Neural cell (in vitro differentiated cells): ENCODE measurements around the gene RNF215. TPM values are rescaled to one million over a fixed set of nuclear protein-coding genes. Genes with fewer than 3 reads are reported as not detected.
"Not testable (repeated sequence)": the region's sequence is repeated elsewhere in the genome, so short reads cannot be mapped to it uniquely, and the experiment has no call there.

Experiments used
- H2AFZ ChIP-seq: fragments of 200-600, 300-800 bp; sonication (generic), shearing (Covaris generic); 2 replicates; pipeline ENCODE4 v1.6.0; 2014; ENCODE audit warnings: low read depth, mild to moderate bottlenecking, antibody characterized with exemption, low read length, moderate library complexity
- H3F3A ChIP-seq: fragments of 200-600 bp; shearing (Covaris generic); 2 replicates; pipeline ENCODE4 v1.6.1; 2016; ENCODE audit warnings: mild to moderate bottlenecking, moderate library complexity, mixed read lengths, antibody characterized with exemption, low read length; ENCODE audit not compliant: insufficient read depth, poor library complexity, severe bottlenecking
- H3K27ac ChIP-seq: fragments of 200-600, 300-800 bp; sonication (generic), shearing (Covaris generic); 2 replicates; pipeline ENCODE4 v1.5.1; 2014; ENCODE audit warnings: mild to moderate bottlenecking, low read length, moderate library complexity
- H3K27me3 ChIP-seq: fragments of 300-800, 200-600 bp; sonication (generic), shearing (Covaris generic); 2 replicates; pipeline ENCODE4 v1.6.0; 2014; ENCODE audit warnings: mild to moderate bottlenecking, low read depth, low read length, moderate library complexity; ENCODE audit not compliant: insufficient read depth
- H3K36me3 ChIP-seq: fragments of 300-800, 200-600 bp; sonication (generic), shearing (Covaris generic); 2 replicates; pipeline ENCODE4 v1.5.1; 2014; ENCODE audit warnings: mild to moderate bottlenecking, antibody characterized with exemption, low read length, moderate library complexity; ENCODE audit not compliant: insufficient read depth
- H3K4me2 ChIP-seq: fragments of 300-800, 200-600 bp; sonication (generic), shearing (Covaris generic); 2 replicates; pipeline ENCODE4 v1.6.0; 2014; ENCODE audit warnings: mild to moderate bottlenecking, low read length
- H3K4me3 ChIP-seq: fragments of 300-800, 200-600 bp; sonication (generic), shearing (Covaris generic); 2 replicates; pipeline ENCODE4 v1.5.1; 2014; ENCODE audit warnings: mild to moderate bottlenecking, low read length, moderate library complexity
- H3K79me2 ChIP-seq: fragments of 200-600 bp; shearing (Covaris generic); replicated peaks from 2 replicates; pipeline ENCODE4 v1.6.0; 2014; ENCODE audit warnings: mild to moderate bottlenecking, low read length, moderate library complexity; ENCODE audit not compliant: insufficient read depth
- H3K9ac ChIP-seq: fragments of 300-800, 200-600 bp; sonication (generic), shearing (Covaris generic); 2 replicates; pipeline ENCODE4 v1.6.1; 2016; ENCODE audit warnings: mild to moderate bottlenecking, low read length, mixed read lengths
- H3K9me2 ChIP-seq: fragments of 200-600 bp; shearing (Covaris generic); 2 replicates; pipeline ENCODE4 v1.6.1; 2016; ENCODE audit warnings: mild to moderate bottlenecking, low read length, mixed read lengths; ENCODE audit not compliant: insufficient read depth
- H3K9me3 ChIP-seq: fragments of 200-600, 300-800 bp; sonication (generic), shearing (Covaris generic); 2 replicates; pipeline ENCODE4 v1.6.1; 2016; ENCODE audit warnings: mild to moderate bottlenecking, mixed run types, low read length, moderate library complexity, mixed read lengths
- H4K20me1 ChIP-seq: fragments of 200-600 bp; shearing (Covaris generic); 2 replicates; pipeline ENCODE4 v1.6.1; 2016; ENCODE audit warnings: mild to moderate bottlenecking, mixed run types; ENCODE audit not compliant: insufficient read depth
- CTCF ChIP-seq: fragments of 450-650 bp; IDR thresholded peaks from 2 replicates; pipeline ENCODE4 v1.5.1; 2014; ENCODE audit warnings: antibody characterized with exemption, mild to moderate bottlenecking, moderate library complexity; ENCODE audit not compliant: poor library complexity, severe bottlenecking
- EP300 ChIP-seq: fragments of 450-650 bp; conservative IDR thresholded peaks from 2 replicates; pipeline ENCODE4 v1.6.1; 2014; ENCODE audit warnings: antibody characterized with exemption, mild to moderate bottlenecking, moderate library complexity; ENCODE audit not compliant: poor library complexity, severe bottlenecking
- EZH2 ChIP-seq: fragments of 200-600, 300-800 bp; shearing (Covaris generic), sonication (generic); IDR thresholded peaks from 2 replicates; pipeline ENCODE4 v1.6.1; 2014; ENCODE audit warnings: antibody characterized with exemption, low read length, borderline replicate concordance, mild to moderate bottlenecking; ENCODE audit not compliant: insufficient read depth, poor library complexity, severe bottlenecking
- MXI1 ChIP-seq: fragments of 450-650 bp; conservative IDR thresholded peaks from 2 replicates; pipeline ENCODE4 v1.6.1; 2014; ENCODE audit warnings: antibody characterized with exemption, mild to moderate bottlenecking; ENCODE audit not compliant: poor library complexity, severe bottlenecking
- POLR2AphosphoS5 ChIP-seq: IDR thresholded peaks from 2 replicates; pipeline ENCODE4 v1.6.1; 2012
- RAD21 ChIP-seq: fragments of 450-650 bp; conservative IDR thresholded peaks from 2 replicates; pipeline ENCODE4 v1.6.1; 2014; ENCODE audit warnings: antibody characterized with exemption, mild to moderate bottlenecking, moderate library complexity
- SMC3 ChIP-seq: fragments of 450-650 bp; conservative IDR thresholded peaks from 2 replicates; pipeline ENCODE4 v1.6.1; 2014; ENCODE audit warnings: antibody characterized with exemption, mild to moderate bottlenecking, moderate library complexity; ENCODE audit not compliant: poor library complexity
- TAF1 ChIP-seq: IDR thresholded peaks from 2 replicates; pipeline ENCODE4 v1.6.1; 2012; ENCODE audit warnings: low read depth
- polyA plus RNA-seq: library from polyadenylated mRNA; depleted of rRNA; stranded (reverse); fragments of >200 nt; gene quantifications from 2 replicates; pipeline ENCODE4 v1.2.3, GENCODE V29; 2014
- TF ChIP-seq, protein P1 (sequence below): IDR thresholded peaks from 2 replicates; pipeline ENCODE4 v1.6.1; 2012; ENCODE audit warnings: borderline replicate concordance

The RNF215 gene
- polyA plus RNA-seq, 1 donor from 2014 or later: 28.3 TPM

GRCh38 chr22:30340911-30341685 lies 46.1 kb downstream of the RNF215 start:
- Histone ChIP-seq H3K4me2 (no peak overlapping the region), H3K4me3 (no peak overlapping the region), H3K27ac (no peak overlapping the region), H3K9ac (no peak overlapping the region), H3K9me2 (no peaks in the 10 kb centered on the region), H3F3A (no peaks in the 10 kb centered on the region), H2AFZ (no peak overlapping the region), H3K27me3 (no peaks in the 10 kb centered on the region), H3K79me2 (no peaks in the 10 kb centered on the region), H3K36me3 (peaks cover 17% of the 10 kb centered on the region), H4K20me1 (no peaks in the 10 kb centered on the region), H3K9me3 (no peaks in the 10 kb centered on the region)
- TF ChIP-seq RAD21 (no peak), EP300 (no peak), CTCF (no peak), TAF1 (no peak), SMC3 (no peak), POLR2AphosphoS5 (no peak), MXI1 (no peak), EZH2 (no peak)
- TF ChIP-seq, protein P1, sequence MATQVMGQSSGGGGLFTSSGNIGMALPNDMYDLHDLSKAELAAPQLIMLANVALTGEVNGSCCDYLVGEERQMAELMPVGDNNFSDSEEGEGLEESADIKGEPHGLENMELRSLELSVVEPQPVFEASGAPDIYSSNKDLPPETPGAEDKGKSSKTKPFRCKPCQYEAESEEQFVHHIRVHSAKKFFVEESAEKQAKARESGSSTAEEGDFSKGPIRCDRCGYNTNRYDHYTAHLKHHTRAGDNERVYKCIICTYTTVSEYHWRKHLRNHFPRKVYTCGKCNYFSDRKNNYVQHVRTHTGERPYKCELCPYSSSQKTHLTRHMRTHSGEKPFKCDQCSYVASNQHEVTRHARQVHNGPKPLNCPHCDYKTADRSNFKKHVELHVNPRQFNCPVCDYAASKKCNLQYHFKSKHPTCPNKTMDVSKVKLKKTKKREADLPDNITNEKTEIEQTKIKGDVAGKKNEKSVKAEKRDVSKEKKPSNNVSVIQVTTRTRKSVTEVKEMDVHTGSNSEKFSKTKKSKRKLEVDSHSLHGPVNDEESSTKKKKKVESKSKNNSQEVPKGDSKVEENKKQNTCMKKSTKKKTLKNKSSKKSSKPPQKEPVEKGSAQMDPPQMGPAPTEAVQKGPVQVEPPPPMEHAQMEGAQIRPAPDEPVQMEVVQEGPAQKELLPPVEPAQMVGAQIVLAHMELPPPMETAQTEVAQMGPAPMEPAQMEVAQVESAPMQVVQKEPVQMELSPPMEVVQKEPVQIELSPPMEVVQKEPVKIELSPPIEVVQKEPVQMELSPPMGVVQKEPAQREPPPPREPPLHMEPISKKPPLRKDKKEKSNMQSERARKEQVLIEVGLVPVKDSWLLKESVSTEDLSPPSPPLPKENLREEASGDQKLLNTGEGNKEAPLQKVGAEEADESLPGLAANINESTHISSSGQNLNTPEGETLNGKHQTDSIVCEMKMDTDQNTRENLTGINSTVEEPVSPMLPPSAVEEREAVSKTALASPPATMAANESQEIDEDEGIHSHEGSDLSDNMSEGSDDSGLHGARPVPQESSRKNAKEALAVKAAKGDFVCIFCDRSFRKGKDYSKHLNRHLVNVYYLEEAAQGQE: no peak

DNA sequence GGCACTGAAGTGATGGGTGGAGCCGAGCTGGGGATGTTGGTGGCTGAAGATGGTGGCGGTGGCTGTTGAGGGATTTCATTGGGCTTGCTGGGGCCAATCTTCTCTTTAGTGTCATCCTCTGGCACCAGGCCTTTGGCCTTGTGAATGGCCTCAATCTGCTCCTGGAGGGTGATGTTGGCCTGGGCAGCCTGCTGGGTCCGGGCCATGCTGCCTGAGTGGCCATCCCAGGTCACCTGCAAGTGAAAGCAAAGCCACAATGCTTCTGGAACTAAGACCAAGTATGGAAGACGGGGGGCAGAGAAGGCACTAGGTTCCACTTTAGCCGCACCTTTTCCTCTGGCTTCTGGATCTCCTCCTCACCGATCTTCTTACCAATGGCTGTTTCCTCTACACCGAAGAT lies 48.4 kb downstream of the RNF215 start:
- H3K36me3 ChIP-seq: peaks cover 13% of the 10 kb centered on the region
- no peak overlapping the region for H2AFZ ChIP-seq
- no peak overlapping the region for H3K4me2 ChIP-seq
- H3K79me2 ChIP-seq: no peaks in the 10 kb centered on the region
- no peaks in the 10 kb centered on the region for H3K9me3 ChIP-seq
- no peaks in the 10 kb centered on the region for H3K27me3 ChIP-seq
- H3F3A ChIP-seq: no peaks in the 10 kb centered on the region
- H3K27ac ChIP-seq: no peak overlapping the region
- H3K4me3 ChIP-seq: no peak overlapping the region
- TF ChIP-seq POLR2AphosphoS5 (no peak), SMC3 (no peak)
- no peak overlapping the region for H3K9ac ChIP-seq
- no peaks in the 10 kb centered on the region for H3K9me2 ChIP-seq
- no peaks in the 10 kb centered on the region for H4K20me1 ChIP-seq

- H3K27me3 ChIP-seq, H3F3A ChIP-seq, H4K20me1 ChIP-seq, H3K27ac ChIP-seq, H3K4me3 ChIP-seq, H3K9ac ChIP-seq, H3K9me3 ChIP-seq, H2AFZ ChIP-seq, H3K79me2 ChIP-seq, H3K9me2 ChIP-seq, H3K4me2 ChIP-seq: not testable (repeated sequence)
- peaks cover 12% of the 10 kb centered on the region for H3K36me3 ChIP-seq
These were observed 48.9 kb downstream of the RNF215 start for GRCh38 chr22:30338341-30338740.
